HUES48 (cell line): ENCODE results near the gene DRICH1.
"Not testable (repeated sequence)": the region's sequence is repeated elsewhere in the genome, so short reads cannot be mapped to it uniquely, and the experiment has no call there.

ENCODE experiments used
- H3K27ac ChIP-seq: one replicate; pipeline ENCODE4 v1.7.0; 2013; ENCODE audit warnings: low read depth, low read length, inconsistent platforms
- H3K27me3 ChIP-seq: 2 replicates; pipeline ENCODE4 v1.6.1; 2013; ENCODE audit warnings: mild to moderate bottlenecking, low read length; ENCODE audit not compliant: control insufficient read depth, insufficient read depth
- H3K36me3 ChIP-seq: 2 replicates; pipeline ENCODE4 v1.6.1; 2013; ENCODE audit warnings: low read length; ENCODE audit not compliant: control insufficient read depth, insufficient read depth
- H3K4me1 ChIP-seq: 2 replicates; pipeline ENCODE4 v1.6.1; 2013; ENCODE audit warnings: mild to moderate bottlenecking, low read length; ENCODE audit not compliant: control insufficient read depth, insufficient read depth
- H3K4me3 ChIP-seq: 2 replicates; pipeline ENCODE4 v1.5.1; 2013; ENCODE audit warnings: mild to moderate bottlenecking, low read depth, low read length
- H3K9ac ChIP-seq: 2 replicates; pipeline ENCODE4 v1.6.1; 2013; ENCODE audit warnings: mild to moderate bottlenecking, low read depth, low read length, moderate library complexity
- H3K9me3 ChIP-seq: 2 replicates; pipeline ENCODE4 v1.6.1; 2013; ENCODE audit warnings: low read length; ENCODE audit not compliant: control insufficient read depth, insufficient read depth

Gene DRICH1

GRCh38 chr22:23613193-23613972 is 18.7 kb downstream of the DRICH1 start:
- no peaks in the 10 kb centered on the region for H3K36me3 ChIP-seq
- no peak overlapping the region for H3K27ac ChIP-seq
- H3K4me1 ChIP-seq, result no peaks in the 10 kb centered on the region
- H3K9me3 ChIP-seq, result no peaks in the 10 kb centered on the region
- no peaks in the 10 kb centered on the region for H3K27me3 ChIP-seq
- no peak overlapping the region for H3K4me3 ChIP-seq
- no peak overlapping the region for H3K9ac ChIP-seq

DNA sequence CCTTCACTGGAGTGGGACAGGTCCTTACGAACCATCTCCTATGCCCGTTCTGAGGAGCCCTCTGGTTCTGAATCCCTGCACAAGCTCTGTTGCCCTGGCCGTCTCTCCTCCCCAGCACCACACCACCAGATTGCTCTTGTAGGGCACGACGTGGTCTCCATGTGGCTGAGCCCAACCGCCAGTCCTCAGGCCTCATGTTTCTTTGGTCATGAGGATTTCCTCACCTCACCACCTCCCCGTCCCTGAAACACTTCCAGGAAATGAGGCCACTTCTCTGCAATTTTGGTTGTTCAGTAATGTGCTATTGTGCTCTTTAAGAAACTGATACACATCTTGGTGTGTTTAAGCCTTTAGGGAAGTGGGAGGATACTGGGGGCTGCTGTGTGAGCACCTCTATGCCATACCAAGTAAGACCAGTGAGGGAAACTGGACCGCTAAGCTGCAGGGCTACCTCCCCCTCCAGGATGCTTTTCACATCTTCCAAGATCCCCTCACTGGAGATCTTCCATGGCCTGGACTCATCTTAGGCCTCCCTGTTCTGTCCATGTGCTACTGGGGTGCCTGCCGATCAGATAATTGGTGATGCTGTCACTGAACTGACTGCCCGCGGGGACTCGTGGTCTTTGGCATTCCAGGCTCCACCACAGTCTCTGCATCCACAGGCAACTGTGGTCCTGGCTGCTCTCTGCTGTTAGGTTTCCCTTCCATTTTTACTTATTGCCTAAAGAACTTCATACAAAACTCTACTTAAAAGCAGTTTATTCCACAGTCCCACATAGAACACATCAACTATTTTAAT is 21.9 kb downstream of the DRICH1 start:
- Histone ChIP-seq H3K4me3 (no peak overlapping the region), H3K9ac (no peak overlapping the region), H3K27ac (no peak overlapping the region), H3K27me3 (no peaks in the 10 kb centered on the region), H3K4me1 (no peaks in the 10 kb centered on the region), H3K36me3 (no peaks in the 10 kb centered on the region), H3K9me3 (no peaks in the 10 kb centered on the region)

DNA sequence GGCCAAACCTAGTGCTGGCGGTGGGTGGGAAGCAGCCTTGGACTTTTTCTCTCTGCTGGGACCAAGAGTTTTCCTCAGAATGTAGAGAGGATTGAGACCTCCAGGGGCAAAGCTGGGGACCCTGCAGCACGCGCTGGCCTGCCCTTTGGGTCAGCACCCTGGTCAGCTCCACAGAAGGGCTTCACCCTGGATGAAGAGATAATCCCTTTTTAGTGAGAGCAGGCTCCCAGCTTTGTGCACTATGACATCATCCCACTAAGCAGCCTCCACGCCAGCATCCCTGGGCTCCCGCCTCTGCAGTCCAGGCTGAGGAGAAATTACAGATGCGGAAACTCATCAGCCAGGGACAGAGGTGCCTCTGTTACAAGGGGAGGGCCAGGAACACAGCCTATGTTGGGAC is 23.5 kb downstream of the DRICH1 start:
- no peak overlapping the region for H3K4me3 ChIP-seq
- H3K27me3 ChIP-seq, result no peaks in the 10 kb centered on the region
- H3K9me3 ChIP-seq, result no peaks in the 10 kb centered on the region
- H3K4me1 ChIP-seq, result no peaks in the 10 kb centered on the region
- H3K27ac ChIP-seq, result no peak overlapping the region
- no peaks in the 10 kb centered on the region for H3K36me3 ChIP-seq
- H3K9ac ChIP-seq, result no peak overlapping the region

- Histone ChIP-seq H3K27me3 (no peaks in the 10 kb centered on the region), H3K9me3 (no peaks in the 10 kb centered on the region), H3K4me3 (no peak overlapping the region), H3K9ac (no peak overlapping the region), H3K4me1 (no peaks in the 10 kb centered on the region), H3K27ac (no peak overlapping the region), H3K36me3 (no peaks in the 10 kb centered on the region)
Observed at GRCh38 chr22:23606204-23607131, 25.7 kb downstream of the DRICH1 start.

GRCh38 chr22:23604939-23605712 is 27.0 kb downstream of the DRICH1 start:
- Histone ChIP-seq H3K4me1 (no peaks in the 10 kb centered on the region), H3K9ac (no peak overlapping the region), H3K9me3 (no peaks in the 10 kb centered on the region), H3K27ac (no peak overlapping the region), H3K27me3 (no peaks in the 10 kb centered on the region), H3K4me3 (no peak overlapping the region), H3K36me3 (no peaks in the 10 kb centered on the region)

DNA sequence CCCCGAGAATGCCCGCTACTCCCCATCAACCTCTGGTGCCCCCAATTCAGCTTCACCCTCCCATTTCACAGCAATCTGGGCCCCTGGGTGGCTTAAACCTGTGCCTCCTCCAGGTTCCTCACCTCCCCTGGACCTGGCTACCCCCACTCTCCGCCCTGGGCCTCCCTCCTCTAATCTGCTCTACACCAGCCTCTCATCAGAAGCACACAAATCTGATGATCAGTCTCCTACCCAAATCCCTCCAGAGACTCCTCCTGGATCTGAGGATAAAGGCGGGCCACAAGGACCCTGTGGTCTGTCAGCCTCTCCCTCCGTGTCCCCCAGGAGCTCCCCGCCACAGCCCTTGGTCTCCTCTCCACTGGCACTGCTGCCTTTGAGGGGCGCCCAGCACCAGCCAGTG is 28.9 kb downstream of the DRICH1 start:
- H3K27me3 ChIP-seq, result no peaks in the 10 kb centered on the region
- no peaks in the 10 kb centered on the region for H3K36me3 ChIP-seq
- no peak overlapping the region for H3K4me3 ChIP-seq
- H3K9ac ChIP-seq, result no peak overlapping the region
- no peaks in the 10 kb centered on the region for H3K4me1 ChIP-seq
- H3K9me3 ChIP-seq, result no peaks in the 10 kb centered on the region
- H3K27ac ChIP-seq, result no peak overlapping the region

DNA sequence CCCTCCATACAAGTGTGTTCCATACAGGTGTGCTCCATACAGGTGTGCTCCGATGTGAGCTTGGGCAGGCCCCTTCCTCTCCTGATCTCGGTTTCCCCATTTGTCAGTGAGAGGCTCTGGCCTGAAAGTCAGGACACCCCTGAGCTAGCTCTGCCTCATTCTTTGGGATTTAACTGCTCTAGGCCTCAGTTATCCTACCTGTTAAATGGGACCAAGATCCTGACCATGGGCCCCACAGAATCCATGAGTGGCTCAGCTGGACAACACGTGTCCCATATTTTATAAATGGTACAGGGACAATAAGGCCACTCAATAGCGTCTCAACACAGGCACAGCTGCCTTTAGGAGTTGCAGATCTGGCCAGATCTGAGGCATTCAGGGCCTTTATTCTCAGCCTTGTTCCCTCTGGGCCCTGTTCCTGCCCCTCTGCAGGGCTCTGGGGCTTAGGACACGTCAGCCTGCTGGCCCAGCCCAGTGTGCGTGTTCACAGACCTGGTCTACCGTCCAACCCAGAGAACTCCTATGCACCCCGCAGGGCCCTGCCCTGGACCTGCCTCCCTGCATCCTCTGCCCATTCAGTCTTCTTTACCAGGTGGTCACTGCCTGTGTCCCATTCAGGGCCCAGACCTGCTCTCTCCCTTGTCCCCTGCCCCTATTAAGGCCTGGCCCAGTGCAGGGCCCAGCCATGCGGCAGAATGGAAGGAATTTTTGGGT is 33.2 kb downstream of the DRICH1 start:
- no peak overlapping the region for H3K9ac ChIP-seq
- H3K27ac ChIP-seq, result no peak overlapping the region
- H3K36me3 ChIP-seq, result no peaks in the 10 kb centered on the region
- no peaks in the 10 kb centered on the region for H3K9me3 ChIP-seq
- H3K4me3 ChIP-seq, result no peak overlapping the region
- H3K27me3 ChIP-seq, result no peaks in the 10 kb centered on the region
- H3K4me1 ChIP-seq, result no peaks in the 10 kb centered on the region

DNA sequence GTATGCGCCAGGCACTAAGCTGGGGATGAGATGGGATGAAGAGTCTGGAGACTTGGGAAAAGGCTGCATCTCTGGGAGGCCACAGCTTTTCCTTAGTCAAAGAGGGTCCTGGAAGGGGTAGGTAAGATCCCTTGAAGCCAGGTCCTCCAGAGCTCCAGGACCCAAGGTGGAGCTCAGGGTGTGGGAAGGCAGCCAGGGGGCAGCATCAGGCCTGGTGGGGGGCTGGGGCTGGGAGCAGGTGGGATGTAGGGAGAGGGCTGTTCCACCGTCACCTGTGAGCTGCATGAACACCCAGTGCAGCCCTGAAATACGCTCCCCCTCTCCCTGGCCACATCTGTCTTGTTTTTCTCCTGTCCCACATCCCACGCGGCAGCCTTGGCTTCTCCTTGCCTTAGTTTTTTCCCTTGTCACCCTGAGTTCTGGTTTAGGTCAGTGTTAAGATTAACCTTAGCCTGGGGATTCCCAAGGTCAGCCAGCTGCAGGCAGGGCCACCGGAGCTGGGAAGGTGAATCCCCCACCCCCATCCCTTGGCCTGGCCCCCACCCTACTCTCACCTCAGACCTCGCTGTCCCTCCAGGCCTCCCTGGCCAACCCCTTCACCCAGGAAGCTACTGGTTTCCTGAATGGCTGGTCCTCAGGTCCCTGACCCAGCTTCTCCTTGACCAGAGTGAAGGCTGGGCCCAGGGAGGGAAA is 34.4 kb downstream of the DRICH1 start:
- H3K27ac ChIP-seq, H3K4me3 ChIP-seq, H3K4me1 ChIP-seq, H3K9me3 ChIP-seq, H3K36me3 ChIP-seq, H3K9ac ChIP-seq, H3K27me3 ChIP-seq: not testable (repeated sequence)

- not testable (repeated sequence) for H3K9ac ChIP-seq, H3K27ac ChIP-seq, H3K27me3 ChIP-seq, H3K4me1 ChIP-seq, H3K4me3 ChIP-seq, H3K36me3 ChIP-seq, H3K9me3 ChIP-seq
Observed at GRCh38 chr22:23595904-23596303, 36.2 kb downstream of the DRICH1 start.
